ENCODE data around the gene ADGRB2. TPM values are rescaled to one million over a fixed set of nuclear protein-coding genes. Genes with fewer than 3 reads are reported as not detected.

ADGRB2 gene
- total RNA-seq, 1 experiment from 2014 or later = 34.8 TPM

DNA sequence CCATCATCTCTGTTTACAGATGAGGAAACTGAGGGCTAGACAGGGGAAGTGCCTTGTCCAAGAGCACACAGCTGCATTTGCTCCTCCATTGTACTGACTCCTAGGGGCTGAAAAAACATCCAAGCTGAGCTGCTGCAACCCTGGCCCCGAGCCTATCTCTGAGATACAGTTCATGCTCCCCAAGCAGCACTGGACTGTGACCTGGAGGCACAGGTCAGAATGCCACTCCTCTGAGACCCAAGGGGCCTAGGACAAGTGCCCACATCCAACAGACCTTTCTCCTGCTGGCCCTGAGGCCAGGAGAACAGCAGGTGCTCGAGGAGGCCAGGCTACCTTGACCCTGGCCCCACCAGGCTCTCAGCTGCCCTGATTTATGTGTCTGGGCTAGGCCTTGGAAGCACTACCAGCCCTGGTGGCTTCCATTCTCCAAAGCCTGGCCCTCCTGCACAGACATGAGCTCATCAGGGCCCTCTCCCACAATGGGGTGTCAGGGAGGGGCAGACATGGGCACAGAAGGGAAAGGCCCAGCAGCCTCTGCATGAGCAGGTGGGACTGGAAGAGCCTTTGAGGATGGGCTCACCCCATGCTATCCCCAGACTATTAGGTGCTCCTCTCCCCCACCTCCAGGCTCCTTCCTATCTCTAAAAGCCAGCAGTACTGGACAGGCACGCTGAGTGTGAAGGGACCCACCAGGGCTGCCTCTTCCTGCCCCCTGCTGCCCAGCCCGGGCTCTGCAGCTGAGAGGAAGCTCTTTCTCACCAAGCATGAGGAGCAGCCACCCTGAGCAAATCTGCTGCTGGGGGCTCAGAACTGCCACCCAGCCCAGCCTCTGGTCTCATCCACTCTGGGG lies 18.8 kb downstream of the ADGRB2 start:
- in situ Hi-C loops (cut with HindIII; ENCODE audit: low pct_unique_long_range_greater_than_20kb, low sequenced_read_pairs) (no loop called here), intact Hi-C loops (cut with micrococcal nuclease; ENCODE audit: unreplicated experiment) (loop anchor here (10.0 kb wide), 1 partner anchor 81 kb away; no protein-coding TSS in a partner anchor)
- H3K4me3 ChIP-seq (ENCODE audit: low read depth in 2 of 2, low read length in 2 of 2) = no peak overlapping the region
- no peaks in the 10 kb centered on the region for H3K27me3 ChIP-seq (ENCODE audit: control insufficient read depth, insufficient read depth, low read length)
- H3K36me3 ChIP-seq (ENCODE audit: control insufficient read depth, insufficient read depth, low read length) = no peaks in the 10 kb centered on the region
- TF ChIP-seq, protein P1, sequence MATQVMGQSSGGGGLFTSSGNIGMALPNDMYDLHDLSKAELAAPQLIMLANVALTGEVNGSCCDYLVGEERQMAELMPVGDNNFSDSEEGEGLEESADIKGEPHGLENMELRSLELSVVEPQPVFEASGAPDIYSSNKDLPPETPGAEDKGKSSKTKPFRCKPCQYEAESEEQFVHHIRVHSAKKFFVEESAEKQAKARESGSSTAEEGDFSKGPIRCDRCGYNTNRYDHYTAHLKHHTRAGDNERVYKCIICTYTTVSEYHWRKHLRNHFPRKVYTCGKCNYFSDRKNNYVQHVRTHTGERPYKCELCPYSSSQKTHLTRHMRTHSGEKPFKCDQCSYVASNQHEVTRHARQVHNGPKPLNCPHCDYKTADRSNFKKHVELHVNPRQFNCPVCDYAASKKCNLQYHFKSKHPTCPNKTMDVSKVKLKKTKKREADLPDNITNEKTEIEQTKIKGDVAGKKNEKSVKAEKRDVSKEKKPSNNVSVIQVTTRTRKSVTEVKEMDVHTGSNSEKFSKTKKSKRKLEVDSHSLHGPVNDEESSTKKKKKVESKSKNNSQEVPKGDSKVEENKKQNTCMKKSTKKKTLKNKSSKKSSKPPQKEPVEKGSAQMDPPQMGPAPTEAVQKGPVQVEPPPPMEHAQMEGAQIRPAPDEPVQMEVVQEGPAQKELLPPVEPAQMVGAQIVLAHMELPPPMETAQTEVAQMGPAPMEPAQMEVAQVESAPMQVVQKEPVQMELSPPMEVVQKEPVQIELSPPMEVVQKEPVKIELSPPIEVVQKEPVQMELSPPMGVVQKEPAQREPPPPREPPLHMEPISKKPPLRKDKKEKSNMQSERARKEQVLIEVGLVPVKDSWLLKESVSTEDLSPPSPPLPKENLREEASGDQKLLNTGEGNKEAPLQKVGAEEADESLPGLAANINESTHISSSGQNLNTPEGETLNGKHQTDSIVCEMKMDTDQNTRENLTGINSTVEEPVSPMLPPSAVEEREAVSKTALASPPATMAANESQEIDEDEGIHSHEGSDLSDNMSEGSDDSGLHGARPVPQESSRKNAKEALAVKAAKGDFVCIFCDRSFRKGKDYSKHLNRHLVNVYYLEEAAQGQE (IDR thresholded peaks at IDR 0.05; ENCODE audit: insufficient read depth in 1 of 2, low read depth in 2 of 2, low read length in 1 of 2) = no peak
- TF ChIP-seq, protein P2, sequence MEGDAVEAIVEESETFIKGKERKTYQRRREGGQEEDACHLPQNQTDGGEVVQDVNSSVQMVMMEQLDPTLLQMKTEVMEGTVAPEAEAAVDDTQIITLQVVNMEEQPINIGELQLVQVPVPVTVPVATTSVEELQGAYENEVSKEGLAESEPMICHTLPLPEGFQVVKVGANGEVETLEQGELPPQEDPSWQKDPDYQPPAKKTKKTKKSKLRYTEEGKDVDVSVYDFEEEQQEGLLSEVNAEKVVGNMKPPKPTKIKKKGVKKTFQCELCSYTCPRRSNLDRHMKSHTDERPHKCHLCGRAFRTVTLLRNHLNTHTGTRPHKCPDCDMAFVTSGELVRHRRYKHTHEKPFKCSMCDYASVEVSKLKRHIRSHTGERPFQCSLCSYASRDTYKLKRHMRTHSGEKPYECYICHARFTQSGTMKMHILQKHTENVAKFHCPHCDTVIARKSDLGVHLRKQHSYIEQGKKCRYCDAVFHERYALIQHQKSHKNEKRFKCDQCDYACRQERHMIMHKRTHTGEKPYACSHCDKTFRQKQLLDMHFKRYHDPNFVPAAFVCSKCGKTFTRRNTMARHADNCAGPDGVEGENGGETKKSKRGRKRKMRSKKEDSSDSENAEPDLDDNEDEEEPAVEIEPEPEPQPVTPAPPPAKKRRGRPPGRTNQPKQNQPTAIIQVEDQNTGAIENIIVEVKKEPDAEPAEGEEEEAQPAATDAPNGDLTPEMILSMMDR (IDR thresholded peaks at IDR 0.05) = peak; percentile 86; the same call in 1 of the 2 replicates
- H3K9me3 ChIP-seq (ENCODE audit: control insufficient read depth, insufficient read depth, low read depth, low read length) = no peaks in the 10 kb centered on the region
- CTCF ChIA-PET = interaction anchor here (0.6 to 1.6 kb wide), 8 partner anchors 19 to 219 kb away, joined by 3 to 17 read pairs (median 4); no protein-coding TSS in a partner anchor
- POLR2A ChIA-PET = interaction anchor here (0.6 kb wide), 2 partner anchors 18 to 74 kb away, joined by 3 read pairs; no protein-coding TSS in a partner anchor
- H3K4me1 ChIP-seq (ENCODE audit: control insufficient read depth, insufficient read depth, low read length) = peaks cover 30% of the 10 kb centered on the region
- H3K27ac ChIP-seq (ENCODE audit: low read length) = no peak overlapping the region
- DNase-seq (ENCODE audit: low read depth, low spot score) (no peak), ATAC-seq (peak; percentile 78)
- BruUV-seq (replicated peaks) = no TSS peak

DNA sequence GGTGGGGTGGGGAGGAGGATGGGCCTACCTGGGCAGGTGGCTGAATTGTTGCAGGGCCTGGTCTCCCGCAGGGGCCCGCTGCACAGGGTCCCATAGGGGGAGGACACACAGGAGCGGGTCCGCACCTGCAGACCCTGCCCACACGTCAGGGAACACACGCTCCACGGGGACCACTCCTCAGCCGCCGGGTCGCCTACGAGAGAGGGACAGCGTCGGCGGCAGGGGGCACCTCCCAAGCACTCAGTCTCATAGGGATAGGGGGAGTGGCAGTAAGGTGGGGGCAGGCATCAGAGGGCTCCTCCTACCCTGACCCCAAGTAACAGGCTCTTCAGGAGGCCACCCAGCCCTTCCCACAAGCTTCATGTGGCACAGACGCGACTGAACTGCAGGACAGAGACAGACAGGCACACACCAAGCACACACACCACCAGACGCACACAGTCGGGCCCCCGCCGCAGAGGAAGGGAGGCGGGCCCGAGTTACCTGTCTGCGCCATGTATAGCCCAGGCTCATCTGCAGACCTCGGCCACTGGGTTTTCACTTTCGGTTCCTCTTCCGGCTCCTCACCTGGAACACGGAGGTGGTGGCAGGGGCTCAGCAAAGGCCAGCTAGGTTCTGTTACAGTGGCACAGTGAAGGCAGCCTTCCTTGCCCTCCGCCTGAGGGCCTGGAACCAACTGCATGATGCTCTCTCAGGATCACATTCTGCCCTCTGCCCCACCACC lies 19.8 kb downstream of the ADGRB2 start:
- BruUV-seq (replicated peaks) = no TSS peak
- H3K27me3 ChIP-seq (ENCODE audit: control insufficient read depth, insufficient read depth, low read length) = no peaks in the 10 kb centered on the region
- H3K4me1 ChIP-seq (ENCODE audit: control insufficient read depth, insufficient read depth, low read length) = peaks cover 30% of the 10 kb centered on the region
- CTCF ChIA-PET = interaction anchor here (0.6 kb wide), 1 partner anchor 32 kb away, joined by 4 read pairs; no protein-coding TSS in a partner anchor
- in situ Hi-C loops (cut with HindIII; ENCODE audit: low pct_unique_long_range_greater_than_20kb, low sequenced_read_pairs) = no loop called here
- H3K9me3 ChIP-seq (ENCODE audit: control insufficient read depth, insufficient read depth, low read depth, low read length) = no peaks in the 10 kb centered on the region
- DNase-seq (ENCODE audit: low read depth, low spot score) (no peak), ATAC-seq (no peak)
- H3K4me3 ChIP-seq (ENCODE audit: low read depth in 2 of 2, low read length in 2 of 2) = no peak overlapping the region
- intact Hi-C loops (cut with micrococcal nuclease; ENCODE audit: unreplicated experiment) = loop anchor here (10.0 kb wide), 1 partner anchor 80 kb away; no protein-coding TSS in a partner anchor
- H3K27ac ChIP-seq (ENCODE audit: low read length) = no peak overlapping the region
- TF ChIP-seq POLR2AphosphoS5 (IDR thresholded peaks at IDR 0.05; ENCODE audit: low read depth, low read length) = no peak
- TF ChIP-seq TCF7L2 (IDR thresholded peaks at IDR 0.05; ENCODE audit: low read depth, low read length) = no peak
- no peak for TF ChIP-seq SIN3A (IDR thresholded peaks at IDR 0.05; ENCODE audit: borderline replicate concordance, insufficient read depth, low read depth, low read length)
- TF ChIP-seq, protein P2 (IDR thresholded peaks at IDR 0.05) = no peak
- TF ChIP-seq, protein P1 (IDR thresholded peaks at IDR 0.05; ENCODE audit: insufficient read depth in 1 of 2, low read depth in 2 of 2, low read length in 1 of 2) = no peak
- POLR2A ChIA-PET = no interaction called here
- H3K36me3 ChIP-seq (ENCODE audit: control insufficient read depth, insufficient read depth, low read length) = no peaks in the 10 kb centered on the region
